MCF 10A (cell line): ENCODE measurements around the gene COL25A1. TPM values are rescaled to one million over a fixed set of nuclear protein-coding genes. Genes with fewer than 3 reads are reported as not detected.

ENCODE experiments used
- BruUV-seq: library from RNA; stranded (reverse); fragments of 400-500 nt; replicated peaks from 2 replicates; lab custom pipeline; 2021; lab: Mats Ljungman, UMichigan
- CTCF ChIA-PET: fragments of 300-600 bp; sonication (Branson Sonifier 250); formaldehyde crosslinking; extraction: SDS; loops from one replicate; lab custom pipeline; 2021; ENCODE audit warnings: antibody characterized with exemption, inconsistent platforms; lab: Yijun Ruan, JAX
- POLR2A ChIA-PET: fragments of 300-600, 350-650 bp; sonication (Branson Sonifier 250); formaldehyde crosslinking; extraction: SDS; loops from one replicate; lab custom pipeline; 2020; ENCODE audit warnings: antibody characterized with exemption, inconsistent platforms; lab: Yijun Ruan, JAX
- DNase-seq: peaks from one replicate; pipeline ENCODE4 v3.0.0-alpha.2; 2018; ENCODE audit not compliant: unreplicated experiment
- H3K27ac Mint-ChIP-seq: one replicate; pipeline ENCODE4 v1.8.0; 2022; ENCODE audit warnings: mild to moderate bottlenecking, low read depth, mixed read lengths; ENCODE audit not compliant: unreplicated experiment
- H3K27me3 Mint-ChIP-seq: one replicate; pipeline ENCODE4 v1.8.0; 2022; ENCODE audit warnings: mixed read lengths; ENCODE audit not compliant: insufficient read depth, unreplicated experiment
- H3K36me3 Mint-ChIP-seq: one replicate; pipeline ENCODE4 v1.8.0; 2022; ENCODE audit warnings: mild to moderate bottlenecking, moderate library complexity, mixed read lengths; ENCODE audit not compliant: insufficient read depth, unreplicated experiment
- H3K4me1 Mint-ChIP-seq: one replicate; pipeline ENCODE4 v1.8.0; 2022; ENCODE audit warnings: mixed read lengths; ENCODE audit not compliant: insufficient read depth, unreplicated experiment
- H3K4me3 Mint-ChIP-seq: one replicate; pipeline ENCODE4 v1.8.0; 2022; ENCODE audit warnings: mild to moderate bottlenecking, moderate library complexity, mixed read lengths; ENCODE audit not compliant: unreplicated experiment
- H3K9me3 Mint-ChIP-seq: one replicate; pipeline ENCODE4 v1.8.0; 2022; ENCODE audit warnings: mixed read lengths; ENCODE audit not compliant: unreplicated experiment
- intact Hi-C: fragments of 100-400 bp; cut with micrococcal nuclease; formaldehyde crosslinking; loops from 2 replicates; pipeline ENCODE4 v1.14.1; 2022
- total RNA-seq: library from RNA; stranded (reverse); gene quantifications from 2 replicates; pipeline ENCODE4 v1.2.3, GENCODE V29; 2022
- TF ChIP-seq, protein P1 (sequence below): fragments of 200-600 bp; IDR thresholded peaks from one replicate; pipeline ENCODE4 v1.8.0; 2022; ENCODE audit warnings: antibody characterized with exemption, mild to moderate bottlenecking; ENCODE audit not compliant: unreplicated experiment

Gene COL25A1
- total RNA-seq, 1 experiment from 2014 or later: not detected

- Mint-ChIP-seq H3K27ac (no peak overlapping the region), H3K4me3 (no peak overlapping the region), H3K36me3 (no peaks in the 10 kb centered on the region), H3K9me3 (no peaks in the 10 kb centered on the region), H3K27me3 (no peaks in the 10 kb centered on the region), H3K4me1 (peaks cover 12% of the 10 kb centered on the region)
- TF ChIP-seq, protein P1, sequence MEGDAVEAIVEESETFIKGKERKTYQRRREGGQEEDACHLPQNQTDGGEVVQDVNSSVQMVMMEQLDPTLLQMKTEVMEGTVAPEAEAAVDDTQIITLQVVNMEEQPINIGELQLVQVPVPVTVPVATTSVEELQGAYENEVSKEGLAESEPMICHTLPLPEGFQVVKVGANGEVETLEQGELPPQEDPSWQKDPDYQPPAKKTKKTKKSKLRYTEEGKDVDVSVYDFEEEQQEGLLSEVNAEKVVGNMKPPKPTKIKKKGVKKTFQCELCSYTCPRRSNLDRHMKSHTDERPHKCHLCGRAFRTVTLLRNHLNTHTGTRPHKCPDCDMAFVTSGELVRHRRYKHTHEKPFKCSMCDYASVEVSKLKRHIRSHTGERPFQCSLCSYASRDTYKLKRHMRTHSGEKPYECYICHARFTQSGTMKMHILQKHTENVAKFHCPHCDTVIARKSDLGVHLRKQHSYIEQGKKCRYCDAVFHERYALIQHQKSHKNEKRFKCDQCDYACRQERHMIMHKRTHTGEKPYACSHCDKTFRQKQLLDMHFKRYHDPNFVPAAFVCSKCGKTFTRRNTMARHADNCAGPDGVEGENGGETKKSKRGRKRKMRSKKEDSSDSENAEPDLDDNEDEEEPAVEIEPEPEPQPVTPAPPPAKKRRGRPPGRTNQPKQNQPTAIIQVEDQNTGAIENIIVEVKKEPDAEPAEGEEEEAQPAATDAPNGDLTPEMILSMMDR: no peak
- BruUV-seq: no TSS peak
- ChIA-PET POLR2A (no interaction called here), CTCF (no interaction called here)
- intact Hi-C loops: no loop called here
- no peak for DNase-seq
Measured at GRCh38 chr4:109229028-109229427, 73.4 kb downstream of the COL25A1 start.

- no peaks in the 10 kb centered on the region for H3K36me3 Mint-ChIP-seq
- intact Hi-C loops: no loop called here
- peaks cover 7% of the 10 kb centered on the region for H3K4me1 Mint-ChIP-seq
- TF ChIP-seq, protein P1: no peak
- POLR2A ChIA-PET: no interaction called here
- no peak overlapping the region for H3K4me3 Mint-ChIP-seq
- H3K27ac Mint-ChIP-seq: no peak overlapping the region
- BruUV-seq: no TSS peak
- CTCF ChIA-PET: interaction anchor here (1.5 kb wide), 1 partner anchor 13 kb away, joined by 3 read pairs; no protein-coding TSS in a partner anchor
- no peaks in the 10 kb centered on the region for H3K9me3 Mint-ChIP-seq
- DNase-seq: no peak
- H3K27me3 Mint-ChIP-seq: no peaks in the 10 kb centered on the region
Measured at GRCh38 chr4:109218288-109218687, 84.2 kb downstream of the COL25A1 start.

- H3K36me3 Mint-ChIP-seq: no peaks in the 10 kb centered on the region
- H3K4me1 Mint-ChIP-seq: peaks cover 12% of the 10 kb centered on the region
- DNase-seq: no peak
- POLR2A ChIA-PET: no interaction called here
- H3K27ac Mint-ChIP-seq: no peak overlapping the region
- H3K4me3 Mint-ChIP-seq: no peak overlapping the region
- no peaks in the 10 kb centered on the region for H3K9me3 Mint-ChIP-seq
- TF ChIP-seq, protein P1: no peak
- intact Hi-C loops: no loop called here
- BruUV-seq: no TSS peak
- CTCF ChIA-PET: interaction anchor here (0.5 to 0.6 kb wide), 2 partner anchors 26 to 305 kb away, joined by 3 read pairs; no protein-coding TSS in a partner anchor
- H3K27me3 Mint-ChIP-seq: no peaks in the 10 kb centered on the region
Measured at GRCh38 chr4:109216085-109216696, 86.3 kb downstream of the COL25A1 start.

- no peak for DNase-seq
- BruUV-seq: no TSS peak
- Mint-ChIP-seq H3K4me3 (no peak overlapping the region), H3K36me3 (no peaks in the 10 kb centered on the region), H3K27ac (peak overlapping the region; percentile 42), H3K9me3 (no peaks in the 10 kb centered on the region), H3K4me1 (peaks cover 12% of the 10 kb centered on the region), H3K27me3 (no peaks in the 10 kb centered on the region)
- ChIA-PET CTCF (no interaction called here), POLR2A (no interaction called here)
- intact Hi-C loops: no loop called here
- TF ChIP-seq, protein P1: no peak
Measured at GRCh38 chr4:109215506-109215905, 87.0 kb downstream of the COL25A1 start.
